ENCODE data around the gene TNPO3. TPM values are rescaled to one million over a fixed set of nuclear protein-coding genes. Genes with fewer than 3 reads are reported as not detected.
A peak's percentile ranks its signal among the peaks of the same experiment; 100 is the strongest.

The TNPO3 gene
- total and polyA plus RNA-seq, 10 of the 15 experiments (the other 5 are each of a cell fraction or from before 2014, with no cell fraction given), result 17.6 to 91.8 (median 65.9) TPM

- TF ChIP-seq HDAC2 (IDR thresholded peaks at IDR 0.05), result no peak
- no peak for TF ChIP-seq EED (IDR thresholded peaks at IDR 0.05; ENCODE audit: low read depth)
- no peak for TF ChIP-seq MYC (IDR thresholded peaks at IDR 0.05; ENCODE audit: insufficient read depth, insufficient read length, insufficient replicate concordance, low read length, severe bottlenecking)
- TF ChIP-seq TCF7 (IDR thresholded peaks at IDR 0.05; ENCODE audit: borderline replicate concordance), result no peak
- TF ChIP-seq MLLT1 (IDR thresholded peaks at IDR 0.05), result peak; percentile 84
- no peak for TF ChIP-seq CHD4 (IDR thresholded peaks at IDR 0.05)
- TF ChIP-seq, protein P1, sequence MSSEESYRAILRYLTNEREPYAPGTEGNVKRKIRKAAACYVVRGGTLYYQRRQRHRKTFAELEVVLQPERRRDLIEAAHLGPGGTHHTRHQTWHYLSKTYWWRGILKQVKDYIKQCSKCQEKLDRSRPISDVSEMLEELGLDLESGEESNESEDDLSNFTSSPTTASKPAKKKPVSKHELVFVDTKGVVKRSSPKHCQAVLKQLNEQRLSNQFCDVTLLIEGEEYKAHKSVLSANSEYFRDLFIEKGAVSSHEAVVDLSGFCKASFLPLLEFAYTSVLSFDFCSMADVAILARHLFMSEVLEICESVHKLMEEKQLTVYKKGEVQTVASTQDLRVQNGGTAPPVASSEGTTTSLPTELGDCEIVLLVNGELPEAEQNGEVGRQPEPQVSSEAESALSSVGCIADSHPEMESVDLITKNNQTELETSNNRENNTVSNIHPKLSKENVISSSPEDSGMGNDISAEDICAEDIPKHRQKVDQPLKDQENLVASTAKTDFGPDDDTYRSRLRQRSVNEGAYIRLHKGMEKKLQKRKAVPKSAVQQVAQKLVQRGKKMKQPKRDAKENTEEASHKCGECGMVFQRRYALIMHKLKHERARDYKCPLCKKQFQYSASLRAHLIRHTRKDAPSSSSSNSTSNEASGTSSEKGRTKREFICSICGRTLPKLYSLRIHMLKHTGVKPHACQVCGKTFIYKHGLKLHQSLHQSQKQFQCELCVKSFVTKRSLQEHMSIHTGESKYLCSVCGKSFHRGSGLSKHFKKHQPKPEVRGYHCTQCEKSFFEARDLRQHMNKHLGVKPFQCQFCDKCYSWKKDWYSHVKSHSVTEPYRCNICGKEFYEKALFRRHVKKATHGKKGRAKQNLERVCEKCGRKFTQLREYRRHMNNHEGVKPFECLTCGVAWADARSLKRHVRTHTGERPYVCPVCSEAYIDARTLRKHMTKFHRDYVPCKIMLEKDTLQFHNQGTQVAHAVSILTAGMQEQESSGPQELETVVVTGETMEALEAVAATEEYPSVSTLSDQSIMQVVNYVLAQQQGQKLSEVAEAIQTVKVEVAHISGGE (CRISPR knock-in tag; IDR thresholded peaks at IDR 0.05), result no peak
- TF ChIP-seq SMAD1 (IDR thresholded peaks at IDR 0.05; ENCODE audit: low read depth, partially characterized antibody), result no peak
- no peak for TF ChIP-seq YBX1 (IDR thresholded peaks at IDR 0.05)
- TF ChIP-seq SPI1 (IDR thresholded peaks at IDR 0.05; ENCODE audit: borderline replicate concordance, insufficient read depth, low read depth, low read length), result no peak
- peak; percentile 56; the same call in 1 of the 2 replicates for TF ChIP-seq POLR2AphosphoS2 (IDR thresholded peaks at IDR 0.05; ENCODE audit: low read depth, low read length)
- no peak; the same call in 1 of the 2 replicates for TF ChIP-seq MXI1 (IDR thresholded peaks at IDR 0.05; ENCODE audit: low read depth, low read length)
- no peak for TF ChIP-seq ESRRA (IDR thresholded peaks at IDR 0.05; ENCODE audit: low read length)
- TF ChIP-seq E4F1 (IDR thresholded peaks at IDR 0.05; ENCODE audit: borderline replicate concordance, partially characterized antibody), result no peak
- no peak for TF ChIP-seq CBX3 (IDR thresholded peaks at IDR 0.05; ENCODE audit: borderline replicate concordance, low read depth)
- TF ChIP-seq, protein P2, sequence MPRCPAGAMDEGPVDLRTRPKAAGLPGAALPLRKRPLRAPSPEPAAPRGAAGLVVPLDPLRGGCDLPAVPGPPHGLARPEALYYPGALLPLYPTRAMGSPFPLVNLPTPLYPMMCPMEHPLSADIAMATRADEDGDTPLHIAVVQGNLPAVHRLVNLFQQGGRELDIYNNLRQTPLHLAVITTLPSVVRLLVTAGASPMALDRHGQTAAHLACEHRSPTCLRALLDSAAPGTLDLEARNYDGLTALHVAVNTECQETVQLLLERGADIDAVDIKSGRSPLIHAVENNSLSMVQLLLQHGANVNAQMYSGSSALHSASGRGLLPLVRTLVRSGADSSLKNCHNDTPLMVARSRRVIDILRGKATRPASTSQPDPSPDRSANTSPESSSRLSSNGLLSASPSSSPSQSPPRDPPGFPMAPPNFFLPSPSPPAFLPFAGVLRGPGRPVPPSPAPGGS (IDR thresholded peaks at IDR 0.05; ENCODE audit: borderline replicate concordance, insufficient read depth, low read depth, low read length, poor library complexity, severe bottlenecking), result no peak
- no peak for TF ChIP-seq ZNF207 (IDR thresholded peaks at IDR 0.05; ENCODE audit: borderline replicate concordance)
- TF ChIP-seq NR2C1 (IDR thresholded peaks at IDR 0.05), result no peak
- TF ChIP-seq, protein P3, sequence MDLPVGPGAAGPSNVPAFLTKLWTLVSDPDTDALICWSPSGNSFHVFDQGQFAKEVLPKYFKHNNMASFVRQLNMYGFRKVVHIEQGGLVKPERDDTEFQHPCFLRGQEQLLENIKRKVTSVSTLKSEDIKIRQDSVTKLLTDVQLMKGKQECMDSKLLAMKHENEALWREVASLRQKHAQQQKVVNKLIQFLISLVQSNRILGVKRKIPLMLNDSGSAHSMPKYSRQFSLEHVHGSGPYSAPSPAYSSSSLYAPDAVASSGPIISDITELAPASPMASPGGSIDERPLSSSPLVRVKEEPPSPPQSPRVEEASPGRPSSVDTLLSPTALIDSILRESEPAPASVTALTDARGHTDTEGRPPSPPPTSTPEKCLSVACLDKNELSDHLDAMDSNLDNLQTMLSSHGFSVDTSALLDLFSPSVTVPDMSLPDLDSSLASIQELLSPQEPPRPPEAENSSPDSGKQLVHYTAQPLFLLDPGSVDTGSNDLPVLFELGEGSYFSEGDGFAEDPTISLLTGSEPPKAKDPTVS (IDR thresholded peaks at IDR 0.05; ENCODE audit: low read depth, low read length), result no peak
- no peak for TF ChIP-seq CEBPB (IDR thresholded peaks at IDR 0.05; ENCODE audit: borderline replicate concordance in 1 of 2, low read depth in 2 of 2, low read length in 2 of 2)
Observed at GRCh38 chr7:128938544-128939074, 116.3 kb downstream of the TNPO3 start (continued).
